ENCODE results near the gene ZNF385A. TPM values are rescaled to one million over a fixed set of nuclear protein-coding genes. Genes with fewer than 3 reads are reported as not detected.

ZNF385A gene
- total and polyA plus RNA-seq, 2 of the 4 experiments (the other 2 are of a cell fraction), result 0.36 to 2.5 TPM

DNA sequence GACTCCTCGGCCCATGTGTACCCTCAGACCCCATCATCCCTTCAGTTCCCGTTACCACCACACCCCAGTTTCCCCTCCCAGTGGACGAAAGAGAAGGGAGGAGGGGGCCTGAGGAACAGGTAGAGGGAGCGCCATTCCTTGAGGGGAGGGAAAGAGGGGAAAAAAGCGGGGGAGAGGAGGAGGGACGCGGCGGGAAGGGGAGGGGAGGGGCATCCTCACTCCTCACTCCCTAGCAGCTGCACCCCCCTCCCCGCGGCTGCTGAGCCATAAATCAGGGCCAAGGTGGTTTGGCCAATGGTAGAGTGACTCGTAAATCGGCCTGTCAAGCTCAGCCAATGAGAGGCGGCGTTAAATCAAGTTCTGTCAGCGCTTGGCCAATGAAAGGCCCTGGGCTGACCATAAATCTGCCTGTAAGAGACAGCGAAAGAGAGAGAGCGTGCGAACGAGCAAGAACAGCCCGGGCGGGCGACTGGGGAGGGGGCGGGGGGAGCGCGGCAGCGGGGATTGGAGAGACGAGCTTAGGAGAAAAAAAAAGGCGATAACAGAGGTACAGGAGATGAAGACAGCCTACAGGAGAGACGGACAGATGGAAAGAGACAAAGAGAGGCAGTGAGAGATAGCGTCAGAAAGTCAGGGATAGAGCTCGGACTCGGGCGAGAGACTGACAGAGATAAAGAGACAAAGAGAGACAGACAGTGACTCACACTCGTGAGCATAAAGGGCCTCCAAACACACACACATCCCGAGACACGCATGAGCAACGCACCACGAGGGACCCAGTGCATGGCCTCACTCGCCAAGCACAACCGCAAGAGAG, 25.4 kb downstream of the ZNF385A start (continued):
- TF ChIP-seq SMC3 (IDR thresholded peaks at IDR 0.05; ENCODE audit: low read depth, low read length) (no peak), RAD21 (IDR thresholded peaks at IDR 0.05; ENCODE audit: low read length) (no peak), CHD1 (IDR thresholded peaks at IDR 0.05; ENCODE audit: low read depth, low read length) (no peak)
